Gastrocnemius medialis (tissue), 4 donors: ENCODE data around the gene CFH.

Experiments used
- POLR2A ChIP-seq, 2 donors: fragments of 450-650 bp; IDR thresholded peaks; one replicate each; pipeline ENCODE4 v1.6.1; 2017; ENCODE audit warnings: antibody characterized with exemption in 2 of 2, mild to moderate bottlenecking in 2 of 2, moderate library complexity in 2 of 2
- TF ChIP-seq, protein P1 (sequence below), 5 experiments: fragments of 450-650 bp in 3 of 5; fragments of 200-600 bp in 2 of 5; sonication (generic) in 2 of 5; IDR thresholded peaks in 4 of 5; conservative IDR thresholded peaks in 1 of 5; 1 replicate in 4 of 5; 2 replicates in 1 of 5; pipeline ENCODE4 v1.5.1; 2016 to 2019; ENCODE audit warnings: antibody characterized with exemption in 5 of 5, mild to moderate bottlenecking in 3 of 5, moderate library complexity in 3 of 5

DNA sequence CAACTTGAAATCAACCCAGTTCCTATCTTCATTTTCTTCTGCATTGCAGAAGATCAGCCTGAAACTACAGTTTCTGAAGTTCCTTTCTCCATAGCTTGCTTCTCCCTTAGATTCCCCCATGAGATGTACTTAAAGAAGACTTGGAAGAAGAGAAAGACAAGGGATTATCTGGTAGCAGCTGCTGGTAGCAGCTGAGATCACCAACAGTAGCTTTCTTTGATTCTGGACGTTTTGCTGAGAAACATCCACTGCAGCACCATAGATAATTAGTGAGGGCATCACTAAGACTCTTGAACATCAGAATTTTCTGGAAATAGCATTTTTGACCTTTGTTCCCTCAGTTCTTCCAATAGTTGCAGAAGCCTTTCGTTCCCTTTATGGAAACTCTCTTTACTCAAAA lies 122.3 kb downstream of the CFH start:
- TF ChIP-seq, protein P1, sequence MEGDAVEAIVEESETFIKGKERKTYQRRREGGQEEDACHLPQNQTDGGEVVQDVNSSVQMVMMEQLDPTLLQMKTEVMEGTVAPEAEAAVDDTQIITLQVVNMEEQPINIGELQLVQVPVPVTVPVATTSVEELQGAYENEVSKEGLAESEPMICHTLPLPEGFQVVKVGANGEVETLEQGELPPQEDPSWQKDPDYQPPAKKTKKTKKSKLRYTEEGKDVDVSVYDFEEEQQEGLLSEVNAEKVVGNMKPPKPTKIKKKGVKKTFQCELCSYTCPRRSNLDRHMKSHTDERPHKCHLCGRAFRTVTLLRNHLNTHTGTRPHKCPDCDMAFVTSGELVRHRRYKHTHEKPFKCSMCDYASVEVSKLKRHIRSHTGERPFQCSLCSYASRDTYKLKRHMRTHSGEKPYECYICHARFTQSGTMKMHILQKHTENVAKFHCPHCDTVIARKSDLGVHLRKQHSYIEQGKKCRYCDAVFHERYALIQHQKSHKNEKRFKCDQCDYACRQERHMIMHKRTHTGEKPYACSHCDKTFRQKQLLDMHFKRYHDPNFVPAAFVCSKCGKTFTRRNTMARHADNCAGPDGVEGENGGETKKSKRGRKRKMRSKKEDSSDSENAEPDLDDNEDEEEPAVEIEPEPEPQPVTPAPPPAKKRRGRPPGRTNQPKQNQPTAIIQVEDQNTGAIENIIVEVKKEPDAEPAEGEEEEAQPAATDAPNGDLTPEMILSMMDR (IDR thresholded peaks at IDR 0.05 in 4 of 5, conservative IDR thresholded peaks at IDR 0.05 in 1 of 5): no peak
- TF ChIP-seq POLR2A (IDR thresholded peaks at IDR 0.05): no peak
